CD4-positive, alpha-beta T cell (primary cell): ENCODE measurements around the gene LRRK1. TPM values are rescaled to one million over a fixed set of nuclear protein-coding genes. Genes with fewer than 3 reads are reported as not detected.

Experiments
- ATAC-seq: fragments of 200-7000 bp; cut with Tn5 transposase; one replicate; pipeline ENCODE4 v1.10.0; 2022; ENCODE audit warnings: mild to moderate bottlenecking; ENCODE audit not compliant: poor library complexity
- CTCF ChIA-PET: fragments of 350-600 bp; sonication (Branson Sonifier 250); formaldehyde crosslinking; loops from one replicate; lab custom pipeline; 2021; ENCODE audit warnings: antibody characterized with exemption, inconsistent platforms; lab: Charles Lee
- POLR2A ChIA-PET: fragments of 350-600 bp; sonication (Branson Sonifier 250); formaldehyde crosslinking; loops from one replicate; lab custom pipeline; 2021; ENCODE audit warnings: antibody characterized with exemption, inconsistent platforms; lab: Charles Lee
- DNase-seq, 14 experiments: peaks; one replicate each; pipeline ENCODE4 v3.0.0-alpha.2; 2013 to 2020; ENCODE audit warnings: mixed read lengths in 2 of 14
- H3K27ac ChIP-seq, 2 donors: one replicate each; pipeline versions ENCODE4 v1.5.1 to v1.7.0; 2013; ENCODE audit warnings: low read length in 2 of 2, low read depth in 1 of 2, mild to moderate bottlenecking in 1 of 2
- H3K27me3 ChIP-seq, 2 experiments: 1 replicate in 1 of 2; 2 replicates in 1 of 2; pipeline versions ENCODE4 v1.6.1 to v1.7.0; 2013; ENCODE audit warnings: low read length in 2 of 2, control low read depth in 1 of 2, mild to moderate bottlenecking in 1 of 2, moderate library complexity in 1 of 2; ENCODE audit not compliant: insufficient read depth in 2 of 2, control insufficient read depth in 1 of 2
- H3K36me3 ChIP-seq: one replicate; pipeline ENCODE4 v1.6.1; 2013; ENCODE audit warnings: low read length, control low read depth; ENCODE audit not compliant: insufficient read depth
- H3K4me1 ChIP-seq: one replicate; pipeline ENCODE4 v1.6.1; 2013; ENCODE audit warnings: low read length, control low read depth; ENCODE audit not compliant: insufficient read depth
- H3K4me3 ChIP-seq: one replicate; pipeline ENCODE4 v1.5.1; 2013; ENCODE audit warnings: mild to moderate bottlenecking, low read length, moderate library complexity
- H3K9me3 ChIP-seq, 2 experiments: 1 replicate in 1 of 2; 2 replicates in 1 of 2; pipeline versions ENCODE4 v1.6.1 to v1.7.0; 2013; ENCODE audit warnings: low read length in 2 of 2, mild to moderate bottlenecking in 2 of 2, control low read depth in 1 of 2, moderate library complexity in 1 of 2; ENCODE audit not compliant: control insufficient read depth in 1 of 2, insufficient read depth in 1 of 2
- H3K27ac Mint-ChIP-seq: one replicate; pipeline ENCODE4 v1.8.0; 2020; ENCODE audit warnings: mixed read lengths
- H3K27me3 Mint-ChIP-seq: one replicate; pipeline ENCODE4 v1.8.0; 2021; ENCODE audit warnings: mixed read lengths
- H3K36me3 Mint-ChIP-seq: one replicate; pipeline ENCODE4 v1.8.0; 2021; ENCODE audit warnings: low read depth, mixed read lengths
- H3K4me1 Mint-ChIP-seq: one replicate; pipeline ENCODE4 v1.8.0; 2021; ENCODE audit warnings: low read depth, mixed read lengths
- H3K4me3 Mint-ChIP-seq: one replicate; pipeline ENCODE4 v1.8.0; 2020; ENCODE audit warnings: mild to moderate bottlenecking, mixed read lengths
- H3K9me3 Mint-ChIP-seq: one replicate; pipeline ENCODE4 v1.8.0; 2020; ENCODE audit warnings: mixed read lengths
- intact Hi-C, 2 experiments: fragments of 100-400 bp; cut with DNase I in 1 of 2; cut with micrococcal nuclease in 1 of 2; formaldehyde crosslinking; loops; one replicate each; pipeline versions ENCODE4 v1.15.1 to v1.9.0; 2023 to 2025; cut with DNase I, micrococcal nuclease
- total RNA-seq, 174 experiments: library from RNA in 2 of 174; stranded (reverse) in 2 of 174; gene quantifications; one replicate each; pipeline ENCODE4 v1.2.3 and lab custom pipeline; 2021 to 2026
- TF ChIP-seq, protein P1 (sequence below): fragments of 200-600 bp; IDR thresholded peaks from one replicate; pipeline ENCODE4 v1.8.0; 2022; ENCODE audit warnings: antibody characterized with exemption, mild to moderate bottlenecking

LRRK1 gene
- total RNA-seq, 2 experiments from 2014 or later = 0.60 to 0.73 TPM

GRCh38 chr15:101104141-101104540, 185.0 kb downstream of the LRRK1 start:
- CTCF ChIA-PET = no interaction called here
- intact Hi-C loops = no loop called here
- TF ChIP-seq, protein P1, sequence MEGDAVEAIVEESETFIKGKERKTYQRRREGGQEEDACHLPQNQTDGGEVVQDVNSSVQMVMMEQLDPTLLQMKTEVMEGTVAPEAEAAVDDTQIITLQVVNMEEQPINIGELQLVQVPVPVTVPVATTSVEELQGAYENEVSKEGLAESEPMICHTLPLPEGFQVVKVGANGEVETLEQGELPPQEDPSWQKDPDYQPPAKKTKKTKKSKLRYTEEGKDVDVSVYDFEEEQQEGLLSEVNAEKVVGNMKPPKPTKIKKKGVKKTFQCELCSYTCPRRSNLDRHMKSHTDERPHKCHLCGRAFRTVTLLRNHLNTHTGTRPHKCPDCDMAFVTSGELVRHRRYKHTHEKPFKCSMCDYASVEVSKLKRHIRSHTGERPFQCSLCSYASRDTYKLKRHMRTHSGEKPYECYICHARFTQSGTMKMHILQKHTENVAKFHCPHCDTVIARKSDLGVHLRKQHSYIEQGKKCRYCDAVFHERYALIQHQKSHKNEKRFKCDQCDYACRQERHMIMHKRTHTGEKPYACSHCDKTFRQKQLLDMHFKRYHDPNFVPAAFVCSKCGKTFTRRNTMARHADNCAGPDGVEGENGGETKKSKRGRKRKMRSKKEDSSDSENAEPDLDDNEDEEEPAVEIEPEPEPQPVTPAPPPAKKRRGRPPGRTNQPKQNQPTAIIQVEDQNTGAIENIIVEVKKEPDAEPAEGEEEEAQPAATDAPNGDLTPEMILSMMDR = no peak
- Mint-ChIP-seq H3K27me3 (no peaks in the 10 kb centered on the region), H3K4me1 (no peaks in the 10 kb centered on the region), H3K36me3 (no peaks in the 10 kb centered on the region), H3K4me3 (no peak overlapping the region), H3K9me3 (no peaks in the 10 kb centered on the region), H3K27ac (no peak overlapping the region)
- DNase-seq (no peak), ATAC-seq (no peak)
- peaks cover 0 to 20% of the 10 kb centered on the region in 2 experiments for H3K9me3 ChIP-seq
- H3K27me3 ChIP-seq = no peaks in the 10 kb centered on the region
- POLR2A ChIA-PET = no interaction called here
- no peak overlapping the region for H3K4me3 ChIP-seq
- H3K4me1 ChIP-seq = no peaks in the 10 kb centered on the region
- no peaks in the 10 kb centered on the region for H3K36me3 ChIP-seq
- no peak overlapping the region for H3K27ac ChIP-seq

GRCh38 chr15:101105059-101105891, 186.1 kb downstream of the LRRK1 start:
- ATAC-seq (no peak), DNase-seq (no peak)
- intact Hi-C loops = no loop called here
- H3K4me3 Mint-ChIP-seq = no peak overlapping the region
- H3K27ac Mint-ChIP-seq = no peak overlapping the region
- H3K27me3 ChIP-seq = no peaks in the 10 kb centered on the region
- H3K9me3 ChIP-seq = peaks cover 0 to 20% of the 10 kb centered on the region in 2 experiments
- no peaks in the 10 kb centered on the region for H3K36me3 ChIP-seq
- H3K9me3 Mint-ChIP-seq = no peaks in the 10 kb centered on the region
- H3K4me3 ChIP-seq = no peak overlapping the region
- H3K27ac ChIP-seq = no peak overlapping the region
- TF ChIP-seq, protein P1 = no peak
- no peaks in the 10 kb centered on the region for H3K4me1 Mint-ChIP-seq
- H3K27me3 Mint-ChIP-seq = no peaks in the 10 kb centered on the region
- ChIA-PET CTCF (no interaction called here), POLR2A (interaction anchor here (0.7 kb wide), 1 partner anchor 198 kb away, joined by 3 read pairs; no protein-coding TSS in a partner anchor)
- no peaks in the 10 kb centered on the region for H3K4me1 ChIP-seq
- no peaks in the 10 kb centered on the region for H3K36me3 Mint-ChIP-seq

GRCh38 chr15:101107101-101107500, 187.9 kb downstream of the LRRK1 start:
- intact Hi-C loops = no loop called here
- no peak for DNase-seq
- Histone ChIP-seq H3K9me3 (peaks cover 0 to 12% of the 10 kb centered on the region in 2 experiments), H3K27ac (no peak overlapping the region), H3K36me3 (no peaks in the 10 kb centered on the region), H3K27me3 (no peaks in the 10 kb centered on the region), H3K4me3 (no peak overlapping the region), H3K4me1 (no peaks in the 10 kb centered on the region)
- no peaks in the 10 kb centered on the region for H3K27me3 Mint-ChIP-seq
- TF ChIP-seq, protein P1 = no peak
- no peak for ATAC-seq
- H3K4me3 Mint-ChIP-seq = no peak overlapping the region
- no peaks in the 10 kb centered on the region for H3K36me3 Mint-ChIP-seq
- no peaks in the 10 kb centered on the region for H3K4me1 Mint-ChIP-seq
- H3K27ac Mint-ChIP-seq = no peak overlapping the region
- ChIA-PET CTCF (no interaction called here), POLR2A (no interaction called here)
- H3K9me3 Mint-ChIP-seq = no peaks in the 10 kb centered on the region
